ENCODE data around the gene VASH2.
"Not testable (repeated sequence)": the region's sequence is repeated elsewhere in the genome, so short reads cannot be mapped to it uniquely, and the experiment has no call there.

VASH2 gene

DNA sequence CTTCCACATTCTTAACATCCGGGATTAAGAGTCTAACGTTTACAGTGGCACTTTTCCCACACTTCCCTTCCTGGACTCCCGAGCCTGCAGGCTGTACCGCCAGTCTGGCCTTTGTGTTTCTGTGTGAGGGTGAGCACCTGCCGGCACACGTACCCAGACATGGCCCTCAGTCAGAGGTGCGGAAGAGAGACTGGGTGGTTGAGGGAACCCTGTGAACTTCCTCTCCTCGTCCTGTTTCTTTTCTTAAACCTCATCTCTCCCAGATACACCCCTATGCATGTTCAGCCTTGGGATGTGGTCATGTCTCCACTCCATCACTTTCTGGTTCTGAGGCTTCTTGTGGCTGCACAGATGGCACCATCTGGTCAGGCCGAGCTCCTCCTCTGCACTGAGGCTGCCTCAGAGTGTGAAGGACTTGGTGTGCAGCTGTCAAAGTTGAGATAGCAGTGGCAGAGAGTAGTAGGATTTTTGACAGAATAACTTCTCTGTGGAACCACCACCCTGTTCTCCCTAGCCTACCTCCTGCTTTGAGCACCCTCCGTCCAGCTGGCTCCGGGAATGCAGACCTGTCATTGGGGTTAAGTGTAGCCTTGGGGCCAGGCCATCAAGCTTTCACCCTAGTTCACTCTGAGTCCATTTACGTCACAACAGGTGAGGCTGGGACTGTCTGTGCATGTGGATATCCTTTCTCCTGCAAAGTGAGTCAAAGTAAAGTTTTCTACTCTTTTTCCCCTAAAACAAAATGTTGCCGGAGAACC, 31.4 kb downstream of the VASH2 start:
- no peak for DNase-seq

DNA sequence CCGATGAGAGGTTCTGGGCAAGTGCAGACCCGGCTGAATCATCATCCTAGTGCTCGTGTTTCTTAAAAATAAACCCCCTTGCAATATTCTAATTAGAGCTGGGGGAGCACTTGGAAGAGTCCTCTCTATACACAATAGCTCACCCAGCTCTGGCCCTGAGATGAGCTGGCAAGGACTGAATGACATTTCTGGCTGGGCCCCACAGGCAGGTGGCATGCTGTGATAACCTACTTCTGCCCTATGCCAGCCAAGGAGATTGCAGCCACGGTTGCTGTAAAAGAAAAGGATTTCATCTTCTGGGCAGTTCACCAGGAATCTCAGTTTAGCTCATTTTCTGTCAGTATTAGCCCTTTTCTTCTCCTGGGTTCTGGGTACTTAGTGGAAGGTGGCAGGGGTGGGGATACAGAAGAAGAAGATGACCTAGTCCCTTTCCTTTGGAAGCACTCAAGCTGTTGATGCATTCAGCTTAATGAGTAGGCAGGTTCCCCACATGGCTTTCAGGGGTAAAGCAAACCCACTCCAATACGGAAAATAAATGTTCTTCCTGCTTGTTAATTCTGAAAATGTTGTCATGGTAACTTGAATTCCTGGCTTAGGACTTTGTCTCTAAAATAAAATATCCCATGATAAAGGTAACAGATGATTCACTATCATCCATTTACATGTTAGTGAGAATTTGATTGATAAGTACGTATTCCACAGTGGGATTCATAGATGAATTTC, 32.2 kb downstream of the VASH2 start:
- DNase-seq = no peak

DNA sequence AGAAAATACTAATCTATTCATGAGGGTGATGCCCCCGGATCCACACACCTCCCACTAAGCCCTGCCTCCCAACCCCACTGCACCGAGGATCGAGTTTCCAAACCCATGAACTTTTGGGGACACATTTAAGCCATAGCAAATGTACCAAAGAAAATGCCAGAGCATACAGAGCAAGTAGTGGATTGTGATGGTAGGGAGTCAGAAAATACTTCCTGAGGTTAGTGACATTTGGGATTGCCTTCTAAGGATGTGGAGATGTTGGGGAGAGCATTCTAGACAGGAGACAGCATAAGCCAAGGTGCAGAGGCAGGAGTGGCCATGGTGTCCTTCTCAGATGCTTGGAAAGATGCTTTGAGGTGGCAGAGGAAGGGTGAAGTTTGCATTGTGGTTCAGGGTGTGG, 33.1 kb downstream of the VASH2 start:
- DNase-seq = no peak

DNA sequence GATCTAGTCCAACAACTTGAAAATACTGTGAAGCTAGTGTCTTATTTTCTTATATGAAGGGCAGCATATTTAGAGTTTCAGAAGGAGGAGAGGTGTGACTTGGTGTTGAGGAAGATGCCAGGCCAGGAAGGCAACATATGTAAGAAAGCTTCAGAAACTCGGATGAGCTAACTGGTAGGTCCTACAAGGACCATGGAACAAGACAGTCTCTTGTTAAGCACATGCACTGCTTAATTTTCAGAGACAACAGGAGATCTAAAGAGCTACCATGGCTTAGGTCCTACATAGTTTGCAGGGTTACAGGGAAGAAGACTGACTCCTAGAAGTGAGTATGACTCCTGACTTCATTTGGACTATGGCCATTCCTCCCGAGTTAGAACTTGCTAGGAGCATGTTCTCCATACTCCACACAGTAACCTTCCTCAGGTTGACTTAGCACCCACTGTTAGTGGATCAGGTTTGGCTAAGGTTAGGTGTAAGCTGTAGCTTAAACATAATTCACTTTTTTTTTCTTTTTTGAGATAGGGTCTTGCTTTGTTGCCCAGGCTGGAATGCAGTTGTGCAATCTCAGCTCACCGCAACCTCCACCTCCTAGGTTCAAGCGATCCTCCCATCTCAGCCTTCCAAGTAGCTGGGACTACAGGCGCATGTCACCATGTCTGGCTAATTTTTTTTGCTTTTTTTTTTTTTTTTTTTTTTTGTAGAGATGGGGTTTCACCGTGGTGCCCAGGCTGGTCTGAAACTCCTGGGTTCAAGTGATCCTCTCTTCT, 34.4 kb downstream of the VASH2 start:
- DNase-seq = no peak

DNA sequence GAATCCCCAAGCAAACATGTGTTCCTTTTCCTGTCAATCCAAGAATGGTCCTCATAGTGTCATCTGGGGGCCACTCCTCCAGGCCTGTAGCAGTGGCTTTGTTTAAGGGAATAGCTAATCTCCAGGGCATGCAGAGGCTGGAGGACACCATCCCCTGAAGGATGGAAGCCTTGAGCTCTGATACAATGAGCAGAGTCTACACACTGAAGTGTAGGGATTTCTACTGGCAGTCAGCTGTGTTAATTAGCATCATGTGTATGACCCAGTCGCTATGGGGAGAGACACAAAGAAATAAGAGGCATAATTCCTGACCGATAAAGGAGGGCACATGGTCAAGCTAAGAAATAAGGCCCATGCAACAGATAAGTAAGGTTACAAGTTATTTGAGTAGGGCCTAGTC, 36.2 kb downstream of the VASH2 start:
- no peak for DNase-seq

DNA sequence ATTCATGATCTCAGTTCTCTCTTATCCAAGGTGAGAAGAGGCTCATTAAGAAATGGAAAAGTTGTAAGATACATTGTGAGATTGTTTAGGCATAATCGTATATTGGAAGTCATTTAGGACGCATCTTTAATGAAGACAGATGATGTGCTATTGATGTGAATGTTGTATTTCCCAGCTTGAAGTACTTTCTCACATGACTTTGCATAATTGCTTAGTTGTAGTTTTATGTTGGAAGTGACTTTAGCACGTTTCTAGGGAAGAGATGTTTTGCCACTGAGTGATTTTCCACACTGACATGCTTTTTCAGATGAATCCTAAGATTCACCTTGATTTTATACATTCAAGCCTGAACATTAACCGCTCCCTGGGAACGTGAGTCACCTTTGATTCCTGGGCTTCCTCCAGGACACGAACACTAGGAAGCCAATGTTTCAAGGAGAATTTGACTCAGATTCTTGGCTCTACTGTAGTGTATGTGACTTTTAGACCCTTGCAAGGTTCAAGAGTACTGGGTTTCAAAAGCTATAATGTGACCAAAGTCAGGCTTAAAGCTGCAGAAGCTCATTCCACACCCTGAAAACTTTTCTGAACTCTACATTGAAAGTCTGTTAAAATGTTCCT, 37.5 kb downstream of the VASH2 start:
- DNase-seq = no peak

DNA sequence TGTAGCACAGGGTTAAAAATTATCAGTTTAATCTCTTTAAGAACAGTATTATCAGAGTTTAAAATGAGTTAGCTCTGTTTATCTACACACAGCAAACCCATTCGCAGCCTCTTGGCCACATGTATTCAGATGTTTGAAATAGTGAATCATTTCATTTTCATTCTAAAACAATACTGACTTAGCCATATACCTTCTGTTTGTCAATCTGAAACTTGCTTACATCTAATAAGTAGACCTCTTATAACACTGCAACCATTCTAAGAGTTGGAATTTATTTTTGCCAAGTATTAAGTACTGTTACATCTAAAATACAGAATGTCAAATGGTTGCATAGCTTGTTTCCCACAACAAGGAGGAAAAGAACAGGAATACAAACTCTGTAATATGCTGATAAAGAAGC, 39.9 kb downstream of the VASH2 start:
- no peak for DNase-seq

DNA sequence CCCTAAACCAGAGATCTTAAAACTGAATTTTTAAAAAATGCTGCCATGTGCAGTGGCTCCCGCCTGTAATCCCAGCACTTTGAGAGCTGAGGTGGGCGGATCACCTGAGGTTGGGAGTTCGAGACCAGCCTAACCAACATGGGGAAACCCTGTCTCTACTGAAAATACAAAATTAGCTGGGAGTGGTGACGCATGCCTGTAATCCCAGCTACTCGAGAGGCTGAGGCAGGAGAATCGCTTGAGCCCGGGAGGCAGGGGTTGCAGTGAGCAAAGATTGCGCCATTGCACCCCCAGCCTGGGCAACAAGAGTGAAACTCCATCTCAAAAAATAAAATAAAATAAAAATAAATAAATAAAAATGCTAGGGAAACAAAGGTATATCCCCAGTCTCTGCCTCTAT, 43.6 kb downstream of the VASH2 start:
- not testable (repeated sequence) for DNase-seq

DNA sequence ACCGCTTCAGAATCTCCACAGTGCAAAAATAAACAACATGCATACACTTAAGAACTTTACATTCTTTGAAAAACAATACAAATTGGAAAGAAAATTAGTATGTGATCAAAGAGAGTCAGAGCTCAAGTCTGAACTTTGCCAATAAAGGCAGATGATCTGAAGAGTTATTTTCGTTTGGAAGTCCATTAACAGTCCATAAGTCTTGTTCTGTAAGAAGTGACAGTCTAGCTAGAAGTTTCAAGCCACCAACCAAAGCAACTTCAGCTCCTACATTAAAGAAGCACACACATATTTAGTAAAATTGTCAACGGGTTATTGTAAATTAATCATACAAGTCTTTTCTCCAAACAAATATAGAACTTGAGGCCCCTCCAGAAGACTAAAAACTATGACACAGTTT, 44.6 kb downstream of the VASH2 start:
- DNase-seq = no peak

DNA sequence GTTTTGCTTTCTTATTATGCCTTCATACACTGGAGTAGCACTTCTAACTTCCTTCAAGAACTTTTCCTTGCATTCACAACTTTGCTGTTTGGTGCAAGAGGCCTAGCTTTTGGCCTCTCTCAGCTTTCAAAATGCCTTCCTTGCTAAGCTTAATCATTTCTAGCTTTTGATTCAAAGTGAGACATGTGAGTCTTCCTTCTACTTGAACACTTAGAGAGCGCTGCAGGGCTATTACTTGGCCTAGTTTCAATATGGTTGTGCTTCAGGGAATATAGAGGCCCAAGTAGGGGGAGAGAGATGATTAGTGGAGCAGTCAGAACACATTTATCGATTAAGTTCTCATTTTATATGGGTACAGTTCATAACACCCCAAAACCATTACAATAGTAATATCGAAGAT, 52.9 kb downstream of the VASH2 start:
- no peak for DNase-seq

DNA sequence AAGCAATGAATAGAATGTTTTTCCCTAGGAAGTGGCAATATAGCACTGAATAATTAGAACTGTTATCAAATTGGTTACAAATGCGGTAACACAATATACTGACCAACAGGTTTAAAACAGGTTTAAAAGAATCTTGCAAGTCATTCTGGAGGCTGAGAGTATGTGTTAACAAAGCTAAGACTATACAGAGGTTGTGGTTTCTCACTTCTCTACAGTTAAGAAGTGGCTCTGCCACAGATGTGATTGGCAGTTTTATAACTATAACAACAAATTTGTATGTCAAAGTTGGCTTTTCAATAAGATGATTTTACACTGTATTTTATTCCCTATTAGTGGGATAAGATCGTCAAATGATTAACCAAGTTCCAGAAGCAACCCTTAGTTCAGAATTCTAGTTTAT, 58.2 kb downstream of the VASH2 start:
- DNase-seq = no peak

DNA sequence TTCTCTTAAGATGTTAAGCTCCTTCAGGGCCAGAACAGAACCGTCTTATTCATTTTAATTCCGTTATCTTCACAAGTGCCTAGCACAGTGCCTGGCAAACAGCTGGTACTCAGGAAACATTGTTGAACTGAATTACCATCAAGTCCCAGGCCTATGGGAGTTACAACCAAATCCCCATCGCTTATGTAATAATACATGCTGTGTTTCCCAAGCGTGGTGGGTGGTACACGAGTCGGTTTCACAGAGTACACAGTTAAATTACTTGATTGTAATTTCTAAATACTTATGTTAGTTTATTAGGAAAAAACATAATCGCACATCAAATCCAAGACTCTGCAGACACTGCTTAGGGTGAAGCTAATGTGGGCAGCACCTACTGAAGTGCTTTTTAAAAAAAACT, 64.3 kb downstream of the VASH2 start:
- no peak for DNase-seq

DNA sequence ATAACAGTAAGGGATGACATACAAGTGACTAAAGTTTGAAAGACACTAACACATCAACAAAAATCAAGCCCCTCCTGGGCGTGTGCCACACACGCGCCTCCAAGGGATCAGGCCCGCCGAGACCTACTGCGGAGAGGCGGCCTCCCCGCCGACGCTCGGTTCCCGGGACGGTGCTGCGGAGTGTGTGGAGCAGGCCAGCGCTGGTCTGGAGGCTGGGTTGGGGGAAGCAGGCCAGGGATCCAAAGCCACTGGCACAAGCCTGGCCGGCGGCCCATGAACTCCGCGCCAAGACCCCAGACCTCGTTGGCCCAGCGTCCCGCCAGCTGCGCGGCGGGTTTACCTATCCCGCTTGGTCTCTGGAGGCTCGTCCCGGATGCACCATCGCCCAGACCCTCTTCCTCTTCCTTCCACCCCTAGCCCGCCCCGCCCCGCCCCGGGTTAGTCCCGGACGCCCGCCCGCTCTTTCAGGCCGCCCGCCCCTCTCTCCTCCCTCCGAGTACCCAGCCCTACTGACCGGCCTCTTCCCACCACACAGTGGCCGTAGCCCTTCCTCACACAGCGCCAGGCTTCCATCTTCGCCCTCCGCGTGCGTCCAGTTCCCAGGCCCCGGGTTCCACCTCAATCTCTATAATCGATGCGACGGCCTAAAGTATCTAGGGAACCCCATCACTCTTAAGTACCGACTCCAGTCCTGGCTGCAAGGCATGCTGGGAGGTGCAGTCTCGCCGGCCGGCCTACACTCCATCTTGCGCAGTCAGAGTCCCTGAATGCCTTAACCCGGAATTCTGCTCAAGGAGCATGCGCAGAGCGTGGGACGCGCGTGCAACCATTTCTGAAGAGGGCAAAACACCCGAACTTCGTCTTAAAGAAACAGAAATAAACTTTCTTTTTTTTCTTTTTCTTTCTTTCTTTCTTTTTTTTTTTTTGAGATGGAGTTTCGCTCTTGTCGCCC, 65.0 kb downstream of the VASH2 start, which contains the start of gene ANGEL2:
ANGEL2 (minus strand) TSS at position 769 of the 952 bp plus-strand sequence; CDS start at position 573, 196 bp downstream.
- DNase-seq = peak; percentile 98

DNA sequence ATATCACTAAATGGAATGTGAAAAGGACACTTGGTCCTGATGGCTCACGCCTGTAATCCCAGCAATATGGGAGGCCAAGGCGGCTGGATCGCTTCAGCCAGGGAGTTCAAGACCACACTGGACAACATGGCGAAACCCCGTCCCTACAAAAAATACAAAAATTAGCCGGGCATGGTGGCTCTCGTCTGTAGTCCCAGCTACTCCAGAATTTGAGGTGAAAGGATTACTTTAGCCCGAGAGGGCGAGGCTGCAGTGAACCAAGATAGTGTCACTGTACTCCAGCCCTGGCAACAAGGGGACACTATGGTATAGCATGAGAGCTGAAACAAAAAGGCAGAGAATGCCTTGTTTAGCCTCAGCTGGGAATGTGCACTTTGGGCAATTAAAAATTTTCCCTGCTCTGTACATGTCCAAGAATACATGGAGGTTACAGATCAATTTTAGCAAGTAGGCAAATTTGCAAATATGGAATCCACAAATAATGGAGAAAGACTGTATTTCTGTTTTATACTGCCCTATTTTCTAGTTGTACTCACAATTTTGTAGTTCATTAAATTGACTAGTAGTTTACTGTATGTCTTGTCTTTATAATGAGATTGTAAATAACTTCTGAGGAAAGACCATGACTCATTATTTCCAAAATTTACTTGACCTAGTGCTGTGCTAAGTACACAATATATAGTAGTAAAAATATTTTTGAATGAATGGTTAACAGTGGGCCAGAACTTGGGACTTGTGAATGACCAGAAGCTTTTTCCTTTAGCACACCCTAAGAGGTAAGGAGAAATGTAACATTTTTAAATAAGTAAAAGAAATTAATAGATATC, 67.3 kb downstream of the VASH2 start:
- DNase-seq = no peak

DNA sequence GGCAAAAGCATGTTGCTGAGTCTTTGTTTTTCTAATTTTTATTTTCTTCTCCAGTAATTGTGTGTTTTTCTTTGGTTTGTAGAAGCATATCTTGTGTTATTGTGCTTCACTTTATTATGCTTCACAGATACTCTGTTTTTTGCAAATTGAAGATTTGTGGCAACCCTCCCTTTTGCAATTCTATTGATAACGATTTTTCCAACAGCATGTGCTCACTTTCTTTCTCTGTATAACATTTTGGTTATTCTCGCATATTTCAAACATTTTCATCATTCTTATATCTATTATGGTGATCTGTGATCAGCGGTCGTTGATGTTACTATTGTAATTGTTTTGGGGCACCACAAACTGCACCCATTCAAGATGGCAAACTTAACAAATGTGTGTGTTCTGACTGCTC, 69.1 kb downstream of the VASH2 start:
- DNase-seq = no peak

DNA sequence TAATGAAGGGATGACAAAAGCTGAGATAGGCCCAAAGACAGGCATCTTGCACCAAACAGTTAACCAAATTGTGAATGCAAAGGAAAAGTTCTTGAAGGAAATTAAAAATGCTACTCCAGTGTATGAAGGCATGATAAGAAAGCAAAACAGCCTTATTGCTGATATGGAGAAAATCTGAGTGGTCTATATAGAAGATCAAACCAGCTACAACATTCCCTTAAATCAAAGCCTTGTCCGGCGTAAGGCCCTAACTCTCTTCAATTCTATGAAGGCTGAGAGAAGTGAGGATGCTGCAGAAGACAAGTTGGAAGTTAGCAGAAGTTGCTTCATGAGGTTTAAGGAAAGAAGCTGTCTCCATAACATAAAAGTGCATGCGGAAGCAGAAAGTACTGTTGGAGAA, 69.7 kb downstream of the VASH2 start:
- no peak for DNase-seq

DNA sequence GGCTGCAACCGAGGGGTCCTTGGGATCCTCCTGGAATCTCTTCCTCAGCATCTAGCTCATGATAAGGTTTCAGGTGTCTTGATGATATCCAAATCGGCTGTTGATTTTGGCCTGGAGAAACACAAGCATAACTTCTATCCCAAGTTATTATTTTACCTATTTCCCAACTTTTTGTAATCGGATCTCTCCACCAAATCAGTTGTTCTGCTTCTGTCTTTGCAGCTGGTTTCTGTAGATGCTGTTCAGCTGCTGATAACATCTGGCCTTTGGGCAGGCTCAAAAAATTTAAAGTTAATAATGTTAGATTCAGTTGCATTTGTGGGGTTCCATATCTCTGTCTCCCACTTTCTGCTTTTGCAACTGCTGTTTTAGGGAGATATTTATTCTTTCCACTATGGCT, 76.7 kb downstream of the VASH2 start:
- not testable (repeated sequence) for DNase-seq

DNA sequence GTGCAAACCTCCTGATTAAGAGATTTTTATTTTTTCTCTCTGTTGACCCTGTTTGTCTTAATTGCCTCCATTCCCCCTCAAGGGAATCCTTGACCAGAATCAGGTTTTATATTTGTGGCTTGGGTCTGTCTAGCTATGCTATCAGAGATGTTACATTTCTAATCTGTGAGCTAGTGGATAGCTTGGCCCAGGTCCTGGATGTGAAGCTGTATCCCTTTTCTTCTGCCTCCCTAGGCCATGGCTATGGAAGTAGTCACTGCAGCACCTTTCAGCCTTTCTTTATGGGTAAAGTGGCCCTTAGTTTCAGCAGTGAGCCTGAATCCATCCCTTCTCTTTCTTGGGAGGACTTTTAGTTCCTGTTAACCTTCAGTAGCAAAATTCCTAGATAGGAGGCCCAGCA, 82.3 kb downstream of the VASH2 start:
- no peak for DNase-seq

DNA sequence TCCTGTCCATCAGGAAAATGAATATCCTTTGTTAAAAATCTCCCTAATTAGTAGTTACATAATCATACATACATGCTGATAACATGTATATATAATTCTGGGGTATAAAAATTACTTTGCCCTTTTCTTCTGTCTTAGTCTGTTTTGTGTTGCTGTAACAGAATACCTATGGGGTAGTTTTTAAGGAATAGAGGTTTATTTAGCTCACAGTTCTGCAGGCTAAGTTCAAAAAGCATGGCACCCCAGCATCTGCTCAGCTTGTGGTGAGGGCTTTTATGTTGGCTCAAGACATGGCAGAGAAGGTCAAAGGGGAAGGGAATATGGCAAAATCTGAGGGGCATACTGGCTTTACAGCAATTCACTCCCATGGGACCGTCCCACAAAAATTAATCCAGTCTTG, 84.4 kb downstream of the VASH2 start:
- DNase-seq = no peak

DNA sequence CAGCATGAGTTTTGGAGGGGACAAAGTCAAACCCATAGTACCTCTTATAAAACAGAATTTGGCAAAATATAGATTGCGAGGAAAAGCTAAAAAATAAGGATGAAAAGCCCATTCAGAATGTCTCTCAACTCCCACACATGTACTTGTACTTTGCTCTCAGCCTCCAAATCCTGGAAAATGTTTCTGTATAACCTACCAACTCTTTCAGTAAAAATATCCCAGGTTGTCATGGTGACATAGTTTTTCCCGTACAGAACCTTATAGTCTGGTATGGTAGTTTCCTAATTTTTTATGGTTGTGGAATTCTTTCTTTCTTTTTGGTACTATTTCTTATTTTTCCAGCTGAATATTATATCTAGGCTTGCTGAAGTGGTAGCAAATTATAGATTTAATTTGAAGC, 85.2 kb downstream of the VASH2 start:
- DNase-seq = no peak
